ENCODE results near the gene SPDEF. TPM values are rescaled to one million over a fixed set of nuclear protein-coding genes. Genes with fewer than 3 reads are reported as not detected.
A peak's percentile ranks its signal among the peaks of the same experiment; 100 is the strongest.

The SPDEF gene
- total and polyA plus RNA-seq, 2 experiments from 2014 or later, result 1.1 TPM; not detected in 1

DNA sequence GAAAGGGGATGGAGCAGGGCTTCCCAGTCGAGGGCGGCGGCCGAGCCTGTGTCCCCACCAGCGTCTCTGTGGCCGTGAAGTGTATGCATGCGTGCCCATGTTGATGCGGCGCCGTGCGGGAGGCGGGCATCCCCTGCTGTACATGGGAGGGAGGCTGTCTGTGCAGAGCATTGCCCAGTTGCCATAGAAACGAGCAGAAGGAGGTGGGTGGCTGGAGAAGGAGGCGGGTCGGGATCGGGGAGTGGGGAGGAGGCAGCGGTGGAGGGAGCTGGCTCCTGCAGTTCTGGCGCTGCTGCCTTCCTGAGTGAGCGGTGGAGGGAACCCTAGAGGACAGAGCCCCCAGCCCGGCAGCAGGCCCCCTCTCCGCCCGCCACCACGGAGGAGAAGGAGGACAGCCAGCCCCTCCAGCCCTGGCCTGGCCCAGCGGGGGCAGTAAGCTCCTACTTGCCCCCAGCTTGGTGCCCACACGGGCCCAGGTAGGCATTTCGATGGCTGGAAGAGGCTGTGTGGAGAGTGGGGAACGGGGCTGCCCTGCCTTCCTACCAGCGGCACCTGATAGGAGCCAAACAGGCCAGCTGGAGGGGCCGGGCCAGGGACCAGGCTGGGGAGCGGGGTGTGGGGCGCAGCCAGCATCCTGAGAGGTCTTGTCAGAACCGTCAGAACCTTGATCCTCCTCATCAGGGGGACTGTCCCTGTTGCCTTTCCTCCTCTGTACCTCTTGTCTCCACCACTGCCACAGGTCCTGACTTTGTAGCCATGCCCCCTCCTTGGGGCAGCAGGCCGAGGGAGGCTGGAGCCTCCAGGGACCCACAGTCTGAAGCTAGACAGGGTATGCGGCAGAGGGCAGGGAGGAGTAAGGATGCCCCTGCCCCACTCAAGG, 41.3 kb downstream of the SPDEF start:
- H3K4me1 ChIP-seq (ENCODE audit: low read depth), result peaks cover 9% of the 10 kb centered on the region
- H3K27me3 ChIP-seq, result no peaks in the 10 kb centered on the region
- H3K36me3 ChIP-seq, result no peaks in the 10 kb centered on the region
- H3K4me3 ChIP-seq, result no peak overlapping the region
- TF ChIP-seq, protein P1, sequence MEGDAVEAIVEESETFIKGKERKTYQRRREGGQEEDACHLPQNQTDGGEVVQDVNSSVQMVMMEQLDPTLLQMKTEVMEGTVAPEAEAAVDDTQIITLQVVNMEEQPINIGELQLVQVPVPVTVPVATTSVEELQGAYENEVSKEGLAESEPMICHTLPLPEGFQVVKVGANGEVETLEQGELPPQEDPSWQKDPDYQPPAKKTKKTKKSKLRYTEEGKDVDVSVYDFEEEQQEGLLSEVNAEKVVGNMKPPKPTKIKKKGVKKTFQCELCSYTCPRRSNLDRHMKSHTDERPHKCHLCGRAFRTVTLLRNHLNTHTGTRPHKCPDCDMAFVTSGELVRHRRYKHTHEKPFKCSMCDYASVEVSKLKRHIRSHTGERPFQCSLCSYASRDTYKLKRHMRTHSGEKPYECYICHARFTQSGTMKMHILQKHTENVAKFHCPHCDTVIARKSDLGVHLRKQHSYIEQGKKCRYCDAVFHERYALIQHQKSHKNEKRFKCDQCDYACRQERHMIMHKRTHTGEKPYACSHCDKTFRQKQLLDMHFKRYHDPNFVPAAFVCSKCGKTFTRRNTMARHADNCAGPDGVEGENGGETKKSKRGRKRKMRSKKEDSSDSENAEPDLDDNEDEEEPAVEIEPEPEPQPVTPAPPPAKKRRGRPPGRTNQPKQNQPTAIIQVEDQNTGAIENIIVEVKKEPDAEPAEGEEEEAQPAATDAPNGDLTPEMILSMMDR (IDR thresholded peaks at IDR 0.05; ENCODE audit: low read depth, low read length), result peak; percentile 45
- peak; percentile 39 to 88 for DNase-seq (ENCODE audit: low read depth in 1 of 2, low spot score in 1 of 2)
- H3K9me3 ChIP-seq (ENCODE audit: low read depth), result no peaks in the 10 kb centered on the region
- no peak overlapping the region for H3K27ac ChIP-seq

DNA sequence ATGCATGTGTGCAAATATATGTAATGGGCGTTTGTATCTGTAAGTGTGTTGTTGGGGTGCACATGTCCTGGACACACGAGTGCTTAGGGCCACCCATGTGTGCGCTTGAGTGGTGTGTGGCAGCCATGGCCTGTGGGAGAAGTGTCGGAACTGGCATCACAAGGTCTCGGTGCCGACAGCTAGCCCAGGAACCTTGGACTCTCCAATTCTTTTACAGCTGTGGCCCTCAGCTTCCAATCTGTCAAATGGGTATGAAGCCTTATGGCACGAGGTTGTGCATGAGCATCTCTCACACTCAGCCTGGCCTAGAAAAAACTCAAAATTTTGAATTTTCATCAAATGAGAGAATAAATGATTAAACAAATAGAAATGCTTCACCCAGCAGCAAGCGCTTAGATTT, 42.0 kb downstream of the SPDEF start:
- DNase-seq (ENCODE audit: low read depth in 1 of 2, low spot score in 1 of 2), result no peak
- Histone ChIP-seq H3K27me3 (no peaks in the 10 kb centered on the region), H3K9me3 (ENCODE audit: low read depth) (no peaks in the 10 kb centered on the region), H3K36me3 (no peaks in the 10 kb centered on the region), H3K4me1 (ENCODE audit: low read depth) (peaks cover 9% of the 10 kb centered on the region), H3K4me3 (no peak overlapping the region), H3K27ac (no peak overlapping the region)
- TF ChIP-seq, protein P1 (IDR thresholded peaks at IDR 0.05; ENCODE audit: low read depth, low read length), result no peak

DNA sequence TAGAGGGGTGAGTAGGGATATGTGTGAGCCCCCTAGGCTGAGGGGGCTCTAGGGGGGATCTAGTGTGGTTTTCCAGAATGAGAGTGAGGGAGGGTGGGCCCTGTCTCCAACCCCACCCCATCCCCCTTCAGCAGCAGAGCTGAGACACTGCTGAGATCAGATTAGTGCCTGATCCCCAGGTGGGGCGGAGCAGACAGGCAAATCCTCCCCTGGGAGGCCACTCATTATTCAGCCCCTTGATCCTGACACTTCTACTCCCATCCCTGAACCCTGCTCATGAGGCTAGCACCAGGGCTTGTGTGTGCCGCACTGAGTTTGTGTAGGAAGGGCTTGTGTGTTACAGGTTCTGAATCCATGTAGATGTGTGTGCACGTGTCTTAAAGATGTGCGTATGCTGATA, 42.5 kb downstream of the SPDEF start:
- Histone ChIP-seq H3K36me3 (no peaks in the 10 kb centered on the region), H3K4me1 (ENCODE audit: low read depth) (peaks cover 9% of the 10 kb centered on the region), H3K9me3 (ENCODE audit: low read depth) (no peaks in the 10 kb centered on the region), H3K4me3 (no peak overlapping the region), H3K27ac (no peak overlapping the region), H3K27me3 (no peaks in the 10 kb centered on the region)
- TF ChIP-seq, protein P1 (IDR thresholded peaks at IDR 0.05; ENCODE audit: low read depth, low read length), result no peak
- DNase-seq (ENCODE audit: low read depth in 1 of 2, low spot score in 1 of 2), result no peak

DNA sequence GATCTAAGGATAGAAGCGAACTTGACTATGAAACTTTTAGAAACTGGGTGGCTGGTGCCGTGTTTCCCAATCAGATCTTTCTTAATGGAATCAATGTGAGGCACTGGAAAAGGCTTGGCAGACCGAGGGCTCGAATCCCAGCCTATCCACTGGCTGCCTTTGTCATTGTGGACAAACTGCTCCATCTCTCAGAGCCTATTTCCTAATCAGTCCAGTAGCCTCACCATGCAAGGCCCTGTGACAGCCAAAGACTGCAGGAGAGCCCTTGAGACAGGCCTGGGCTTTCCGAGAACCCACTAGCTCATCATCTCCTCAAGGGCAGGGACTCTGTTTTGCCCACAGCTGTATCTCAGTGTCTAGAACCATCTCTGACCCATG, 43.4 kb downstream of the SPDEF start:
- Histone ChIP-seq H3K4me3 (no peak overlapping the region), H3K27ac (no peak overlapping the region)
- TF ChIP-seq, protein P1 (IDR thresholded peaks at IDR 0.05; ENCODE audit: low read depth, low read length), result no peak

DNA sequence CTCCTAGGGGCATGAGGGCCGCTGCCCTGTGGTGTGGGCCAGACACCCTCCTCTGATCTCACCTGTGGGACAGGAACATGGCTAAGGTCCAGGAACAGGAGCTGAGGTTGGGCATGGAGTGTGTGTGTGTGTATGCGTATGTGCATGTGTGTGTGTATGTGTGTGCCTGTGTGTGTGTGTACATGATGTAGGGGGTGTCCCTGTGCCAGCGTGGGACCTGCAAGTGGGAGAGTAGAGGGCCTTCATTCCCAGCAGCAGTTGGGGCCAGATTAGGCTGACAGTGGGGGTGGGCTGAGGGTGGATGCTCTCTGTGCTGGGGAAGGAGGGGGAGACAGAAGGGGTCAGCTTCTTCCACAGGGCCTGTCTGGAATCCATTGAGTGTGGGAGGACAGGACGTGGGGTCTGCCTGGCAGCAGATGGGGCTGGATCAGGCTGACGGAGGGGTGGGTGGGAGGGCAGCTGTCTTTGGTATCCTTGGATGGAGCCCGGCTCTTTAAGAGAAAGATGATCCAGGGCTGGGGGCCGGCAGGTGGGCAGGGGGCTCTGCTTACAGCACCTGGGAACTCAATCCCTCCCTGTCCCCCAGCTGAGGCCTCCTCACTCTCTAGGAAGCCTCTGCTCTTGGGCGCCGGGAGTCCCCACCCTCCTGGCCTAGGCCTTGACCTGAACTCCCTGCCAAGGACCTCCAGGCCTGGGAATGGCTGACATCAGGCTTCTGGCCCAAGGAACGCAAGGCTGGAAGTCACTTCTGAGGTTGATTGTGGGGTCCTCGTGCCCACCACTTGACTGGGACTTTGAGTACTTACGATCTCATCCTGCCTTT, 44.0 kb downstream of the SPDEF start:
- H3K27me3 ChIP-seq, result no peaks in the 10 kb centered on the region
- H3K4me1 ChIP-seq (ENCODE audit: low read depth), result peaks cover 9% of the 10 kb centered on the region
- DNase-seq (ENCODE audit: low read depth in 1 of 2, low spot score in 1 of 2), result no peak
- no peaks in the 10 kb centered on the region for H3K9me3 ChIP-seq (ENCODE audit: low read depth)
- TF ChIP-seq, protein P1 (IDR thresholded peaks at IDR 0.05; ENCODE audit: low read depth, low read length), result no peak
- no peak overlapping the region for H3K4me3 ChIP-seq
- no peak overlapping the region for H3K27ac ChIP-seq
- H3K36me3 ChIP-seq, result no peaks in the 10 kb centered on the region

More for the DNA sequence above, 43.4 kb downstream of the SPDEF start:
- no peak for DNase-seq (ENCODE audit: low read depth in 1 of 2, low spot score in 1 of 2)
- Histone ChIP-seq H3K36me3 (no peaks in the 10 kb centered on the region), H3K9me3 (ENCODE audit: low read depth) (no peaks in the 10 kb centered on the region), H3K4me1 (ENCODE audit: low read depth) (peaks cover 9% of the 10 kb centered on the region), H3K27me3 (no peaks in the 10 kb centered on the region)
